ENCODE results near the gene ARF6. TPM values are rescaled to one million over a fixed set of nuclear protein-coding genes. Genes with fewer than 3 reads are reported as not detected.

ARF6 gene
- total and polyA plus RNA-seq, 9 of the 15 experiments (the other 6 are each of a cell fraction or from before 2014, with no cell fraction given) = 15.3 to 35.2 (median 24.9) TPM

GRCh38 chr14:49907186-49907585 lies 14.3 kb downstream of the ARF6 start:
- no peak for FAIRE-seq
- TF ChIP-seq ZBTB11 (CRISPR knock-in tag; IDR thresholded peaks at IDR 0.05) = no peak
- no peak for TF ChIP-seq HNRNPLL (IDR thresholded peaks at IDR 0.05; ENCODE audit: low read depth, low read length, poor library complexity, severe bottlenecking)
- TF ChIP-seq ZNF655 (CRISPR knock-in tag; IDR thresholded peaks at IDR 0.05) = no peak
- no peak for TF ChIP-seq POU5F1 (IDR thresholded peaks at IDR 0.05; ENCODE audit: borderline replicate concordance, low read depth, low read length, partially characterized antibody)
- no peak for TF ChIP-seq HDAC3 (IDR thresholded peaks at IDR 0.05; ENCODE audit: borderline replicate concordance, partially characterized antibody)
- TF ChIP-seq ARID4B (CRISPR knock-in tag; IDR thresholded peaks at IDR 0.05) = no peak
- TF ChIP-seq FOXA1 (IDR thresholded peaks at IDR 0.05; ENCODE audit: borderline replicate concordance) = no peak
- no peak for TF ChIP-seq ZNF695 (CRISPR knock-in tag; IDR thresholded peaks at IDR 0.05)
- no peak for TF ChIP-seq RNF219 (CRISPR knock-in tag; IDR thresholded peaks at IDR 0.05)

More at GRCh38 chr14:49907186-49907585, 14.3 kb downstream of the ARF6 start:
- no peak for ATAC-seq
- Histone ChIP-seq H3K9me3 (replicated peaks; ENCODE audit: control insufficient read depth, insufficient read depth, low read depth, low read length) (no peaks in the 10 kb centered on the region), H3K9me1 (ENCODE audit: control insufficient read depth, insufficient read depth, low read length) (no peaks in the 10 kb centered on the region), H3K36me3 (ENCODE audit: control insufficient read depth, insufficient read depth, low read length) (no peaks in the 10 kb centered on the region), H3K27ac (ENCODE audit: extremely low read depth, low read depth, low read length) (no peak overlapping the region), H3K27me3 (ENCODE audit: control insufficient read depth in 2 of 2, insufficient read depth in 2 of 2, low read length in 2 of 2) (no peaks in the 10 kb centered on the region), H3K4me1 (replicated peaks in 1 of 2; ENCODE audit: control insufficient read depth in 2 of 2, insufficient read depth in 2 of 2, low read length in 2 of 2) (peaks cover 0 to 5% of the 10 kb centered on the region in 2 experiments; a peak in 2 of 5 replicates), H3K4me3 (no peak overlapping the region), H3K4me2 (ENCODE audit: insufficient read depth, low read length) (no peak overlapping the region), H3K79me2 (ENCODE audit: control insufficient read depth, insufficient read depth, low read length) (no peaks in the 10 kb centered on the region), H3K9ac (ENCODE audit: insufficient read depth in 1 of 2, low read depth in 2 of 2, low read length in 2 of 2) (no peak overlapping the region), H4K20me1 (replicated peaks; ENCODE audit: control insufficient read depth, insufficient read depth, low read length) (no peaks in the 10 kb centered on the region), H2AFZ (ENCODE audit: low read depth, low read length) (peak overlapping the region; percentile 7; the same call in 1 of the 2 replicates)
- BruUV-seq (replicated peaks) = no TSS peak
- DNase-seq (ENCODE audit: extremely low read depth in 1 of 4, low spot score in 3 of 4) = no peak
- intact Hi-C loops (cut with micrococcal nuclease) = no loop called here
- in situ Hi-C loops (cut with MboI) = loop anchor here (5.0 kb wide), 1 partner anchor 55 kb away; no protein-coding TSS in a partner anchor
- ChIA-PET CTCF (ENCODE audit: low intra/inter-chr PET ratio) (no interaction called here), POLR2A (no interaction called here)
- 49% methylated on average over 5 of the region's 5 CpGs for WGBS (ENCODE audit: insufficient coverage, low coverage, missing lambda C conversion rate)

Data from K562 (cell line).